WI38 (cell line): ENCODE results near the gene ARHGEF28.

Experiments
- H3K4me3 ChIP-seq: 2 replicates; pipeline ENCODE4 v1.5.1; 2011; ENCODE audit warnings: low read depth, mild to moderate bottlenecking, control low read depth, low read length
- CTCF ChIP-seq: IDR thresholded peaks from 2 replicates; pipeline ENCODE4 v1.5.1; 2012; ENCODE audit warnings: low read depth, mild to moderate bottlenecking, control low read depth, low read length

The ARHGEF28 gene

GRCh38 chr5:73612799-73613198, 13.2 kb upstream of the ARHGEF28 start:
- TF ChIP-seq CTCF, result no peak
- no peak overlapping the region for H3K4me3 ChIP-seq

- no peak for TF ChIP-seq CTCF
- H3K4me3 ChIP-seq, result no peak overlapping the region
Observed at GRCh38 chr5:73615085-73615484, 10.9 kb upstream of the ARHGEF28 start.

- TF ChIP-seq CTCF, result no peak
- H3K4me3 ChIP-seq, result no peak overlapping the region
Observed at GRCh38 chr5:73615947-73616346, 10.0 kb upstream of the ARHGEF28 start.

GRCh38 chr5:73617510-73618279, 8.3 kb upstream of the ARHGEF28 start:
- peak overlapping the region; percentile 3; the same call in 1 of the 2 replicates for H3K4me3 ChIP-seq

GRCh38 chr5:73619606-73620333, 6.2 kb upstream of the ARHGEF28 start:
- H3K4me3 ChIP-seq, result no peak overlapping the region
- TF ChIP-seq CTCF, result no peak

More at GRCh38 chr5:73617510-73618279, 8.3 kb upstream of the ARHGEF28 start:
- no peak for TF ChIP-seq CTCF

- no peak overlapping the region for H3K4me3 ChIP-seq
- no peak for TF ChIP-seq CTCF
Observed at GRCh38 chr5:73620334-73620687, 5.7 kb upstream of the ARHGEF28 start.

- no peak overlapping the region for H3K4me3 ChIP-seq
- no peak for TF ChIP-seq CTCF
Observed at GRCh38 chr5:73623060-73623459, 2.9 kb upstream of the ARHGEF28 start.
